Right forelimb (tissue), 1 donor: ENCODE results near the gene TUBB3.

Source experiments
- DNase-seq: peaks from one replicate; pipeline ENCODE4 v3.0.0-alpha.2; 2018

Gene TUBB3

GRCh38 chr16:89969741-89970410 lies 46.7 kb downstream of the TUBB3 start:
- DNase-seq: no peak

GRCh38 chr16:89971495-89972243 lies 48.5 kb downstream of the TUBB3 start:
- DNase-seq: no peak

- DNase-seq: peak; percentile 96
Observed at GRCh38 chr16:89972244-89973234, 49.4 kb downstream of the TUBB3 start.

GRCh38 chr16:89973235-89973634 lies 50.1 kb downstream of the TUBB3 start:
- no peak for DNase-seq

GRCh38 chr16:89973654-89974335 lies 50.7 kb downstream of the TUBB3 start:
- no peak for DNase-seq

- no peak for DNase-seq
Observed at GRCh38 chr16:89974870-89975269, 51.7 kb downstream of the TUBB3 start.

- no peak for DNase-seq
Observed at GRCh38 chr16:89981414-89981813, 58.3 kb downstream of the TUBB3 start.

- no peak for DNase-seq
Observed at GRCh38 chr16:89982318-89982717, 59.2 kb downstream of the TUBB3 start.

- DNase-seq: no peak
Observed at GRCh38 chr16:89983536-89983935, 60.4 kb downstream of the TUBB3 start.

- DNase-seq: no peak
Observed at GRCh38 chr16:89984216-89984615, 61.1 kb downstream of the TUBB3 start.

- no peak for DNase-seq
Observed at GRCh38 chr16:89985219-89985618, 62.1 kb downstream of the TUBB3 start.
